Glomerular endothelial cell (primary cell): ENCODE measurements around the gene ANGPTL8. TPM values are rescaled to one million over a fixed set of nuclear protein-coding genes. Genes with fewer than 3 reads are reported as not detected.

ENCODE experiments used
- DNase-seq: peaks from one replicate; pipeline ENCODE4 v3.0.0-alpha.2; 2011; ENCODE audit warnings: low read depth, low spot score; ENCODE audit errors: extremely low read depth
- total RNA-seq: library from RNA; depleted of rRNA; stranded (reverse); fragments of >200 nt; gene quantifications from 2 replicates; pipeline ENCODE4 v1.2.3, GENCODE V29; 2015

The ANGPTL8 gene
- total RNA-seq, 1 donor from 2014 or later: not detected

DNA sequence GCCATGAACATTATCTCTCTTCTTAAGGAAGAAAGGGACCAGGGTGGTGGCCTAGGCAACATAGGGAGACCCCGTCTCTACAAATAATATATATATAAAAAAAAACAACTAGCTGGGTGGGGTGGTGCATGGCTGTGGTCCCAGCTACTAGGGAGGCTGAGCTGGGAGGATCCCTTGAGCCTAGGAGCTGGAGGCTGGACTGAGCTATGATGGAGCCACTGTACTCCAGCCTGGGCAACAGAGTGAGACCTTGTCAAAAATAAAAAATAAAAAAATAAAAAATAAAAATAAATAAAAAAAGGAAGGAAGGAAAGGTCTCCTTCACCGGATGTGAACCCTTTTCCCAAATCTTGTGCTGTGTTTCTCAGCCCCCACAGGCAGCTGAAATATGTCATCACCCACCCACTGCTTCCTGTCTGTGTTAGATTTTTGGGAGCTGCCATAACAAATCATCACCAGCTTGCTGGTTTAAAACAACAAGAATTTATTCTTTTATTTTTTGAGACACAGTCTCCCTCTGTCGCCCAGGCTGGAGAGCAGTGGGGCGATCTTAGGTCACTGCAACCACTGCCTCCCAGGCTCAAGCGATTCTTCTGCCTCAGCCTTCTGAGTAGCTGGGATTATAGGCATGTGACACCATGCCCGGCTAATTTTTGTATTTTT is 47.0 kb downstream of the ANGPTL8 start:
- no peak for DNase-seq

DNA sequence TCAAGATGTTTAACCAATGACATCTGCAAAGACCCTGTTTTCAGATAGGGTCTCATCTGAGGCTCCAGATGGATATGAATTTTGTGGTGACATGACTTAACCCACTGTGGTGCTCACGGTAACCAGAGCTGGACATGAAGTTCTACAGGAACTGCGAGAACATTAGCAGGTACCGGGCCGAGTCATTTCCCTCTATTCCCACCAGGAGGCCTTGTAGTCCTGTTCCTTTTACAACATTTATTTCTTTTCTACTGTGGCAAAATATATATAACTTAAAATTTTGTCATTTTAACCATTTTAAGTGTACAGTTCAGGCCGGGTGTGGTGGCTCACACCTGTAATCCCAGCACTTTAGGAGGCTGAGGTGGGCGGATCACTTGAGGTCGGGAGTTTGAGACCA is 48.9 kb downstream of the ANGPTL8 start:
- DNase-seq: no peak

- DNase-seq: no peak
These were observed 50.8 kb downstream of the ANGPTL8 start for GRCh38 chr19:11290256-11290655.

GRCh38 chr19:11291415-11291814 is 52.0 kb downstream of the ANGPTL8 start:
- DNase-seq: no peak

Other genes with a start within 250 kb of the ANGPTL8 start
- 105 and 163 TPM in 2 replicates for gene LDLR, start 150.2 kb upstream of the ANGPTL8 start, total RNA-seq
- 4.7 and 11.9 TPM in 2 replicates for gene SPC24, start 83.8 kb upstream of the ANGPTL8 start, total RNA-seq
- 86.8 and 97.1 TPM in 2 replicates for gene KANK2, start 42.1 kb upstream of the ANGPTL8 start, total RNA-seq
- 188 and 342 TPM in 2 replicates for gene DOCK6, start 22.9 kb downstream of the ANGPTL8 start, total RNA-seq
- gene TSPAN16, start 56.5 kb downstream of the ANGPTL8 start, total RNA-seq: not detected in 2 replicates
- 53.6 and 56.6 TPM in 2 replicates for gene RAB3D, start 100.0 kb downstream of the ANGPTL8 start, total RNA-seq
- gene TMEM205, start 106.6 kb downstream of the ANGPTL8 start, total RNA-seq: 142 and 244 TPM in 2 replicates
- gene CCDC159, start 106.9 kb downstream of the ANGPTL8 start, total RNA-seq: 21.0 and 31.7 TPM in 2 replicates
- gene PLPPR2, start 115.8 kb downstream of the ANGPTL8 start, total RNA-seq: 39.3 and 47.7 TPM in 2 replicates
- 1.1 and 4.1 TPM in 2 replicates for gene SWSAP1, start 135.0 kb downstream of the ANGPTL8 start, total RNA-seq
- 17.7 and 32.7 TPM in 2 replicates for gene EPOR, start 144.7 kb downstream of the ANGPTL8 start, total RNA-seq
- not detected in 2 replicates for gene RGL3, start 179.7 kb downstream of the ANGPTL8 start, total RNA-seq
- gene ODAD3, start 195.5 kb downstream of the ANGPTL8 start, total RNA-seq: 0.06 and 1.4 TPM in 2 replicates
- 281 and 288 TPM in 2 replicates for gene PRKCSH, start 196.0 kb downstream of the ANGPTL8 start, total RNA-seq
- gene ELAVL3, start 241.4 kb downstream of the ANGPTL8 start, total RNA-seq: not detected in 2 replicates